Fibroblast of lung (primary cell): Measurements from ENCODE around the gene CCR3. TPM values are rescaled to one million over a fixed set of nuclear protein-coding genes. Genes with fewer than 3 reads are reported as not detected.
A peak's percentile ranks its signal among the peaks of the same experiment; 100 is the strongest.

Source experiments
- DNase-seq, 2 donors: peaks; one replicate each; pipeline versions ENCODE4 v3.0.0 to v3.0.0-alpha.2; 2010; ENCODE audit warnings: low read depth in 2 of 2
- H2AFZ ChIP-seq: 2 replicates; pipeline ENCODE4 v1.5.1; 2012; ENCODE audit warnings: low read length, control low read depth, inconsistent platforms
- H3K27ac ChIP-seq: 2 replicates; pipeline ENCODE4 v1.5.1; 2011; ENCODE audit warnings: low read length, control low read depth; ENCODE audit not compliant: insufficient read depth
- H3K27me3 ChIP-seq: 2 replicates; pipeline ENCODE4 v1.5.1; 2011; ENCODE audit warnings: mild to moderate bottlenecking, low read length; ENCODE audit not compliant: control insufficient read depth, insufficient read depth
- H3K36me3 ChIP-seq: 2 replicates; pipeline ENCODE4 v1.5.1; 2011; ENCODE audit warnings: low read length; ENCODE audit not compliant: control insufficient read depth, insufficient read depth
- H3K4me1 ChIP-seq: 2 replicates; pipeline ENCODE4 v1.5.1; 2011; ENCODE audit warnings: low read length; ENCODE audit not compliant: control insufficient read depth, insufficient read depth; ENCODE audit errors: extremely low read depth
- H3K4me2 ChIP-seq: 2 replicates; pipeline ENCODE4 v1.5.1; 2011; ENCODE audit warnings: low read length, control low read depth; ENCODE audit not compliant: insufficient read depth; ENCODE audit errors: extremely low read depth
- H3K4me3 ChIP-seq, 4 experiments: fragments of 200-600 bp in 1 of 4; sonication (generic) in 1 of 4; replicated peaks in 1 of 4; 2 replicates each; pipeline ENCODE4 v1.5.1; 2011 to 2016; ENCODE audit warnings: low read length in 4 of 4, low read depth in 3 of 4, mild to moderate bottlenecking in 3 of 4, control low read depth in 2 of 4, inconsistent platforms in 1 of 4, mixed read lengths in 1 of 4; ENCODE audit not compliant: insufficient read depth in 1 of 4; ENCODE audit errors: control extremely low read depth in 1 of 4
- H3K79me2 ChIP-seq: 2 replicates; pipeline ENCODE4 v1.5.1; 2012; ENCODE audit warnings: mild to moderate bottlenecking, low read length, inconsistent platforms; ENCODE audit not compliant: control insufficient read depth, insufficient read depth
- H3K9ac ChIP-seq: 2 replicates; pipeline ENCODE4 v1.5.1; 2011; ENCODE audit warnings: mild to moderate bottlenecking, low read length, control low read depth; ENCODE audit not compliant: insufficient read depth
- H3K9me3 ChIP-seq: 2 replicates; pipeline ENCODE4 v1.5.1; 2012; ENCODE audit warnings: low read depth, low read length; ENCODE audit not compliant: control insufficient read depth, insufficient read depth
- H4K20me1 ChIP-seq: 2 replicates; pipeline ENCODE4 v1.5.1; 2011; ENCODE audit warnings: low read length; ENCODE audit not compliant: control insufficient read depth, insufficient read depth; ENCODE audit errors: extremely low read depth
- CTCF ChIP-seq, 2 donors: IDR thresholded peaks in 1 of 2; conservative IDR thresholded peaks in 1 of 2; 1 replicate in 1 of 2; 2 replicates in 1 of 2; pipeline ENCODE4 v1.5.1; 2011 to 2012; ENCODE audit warnings: low read length in 2 of 2, control low read depth in 1 of 2, inconsistent platforms in 1 of 2, low read depth in 1 of 2, mild to moderate bottlenecking in 1 of 2
- EZH2 ChIP-seq: IDR thresholded peaks from 2 replicates; pipeline ENCODE4 v1.5.1; 2012; ENCODE audit warnings: low read length, control low read depth, mild to moderate bottlenecking; ENCODE audit errors: missing control alignments
- polyA plus RNA-seq, 2 donors: library from polyadenylated mRNA; depleted of rRNA in 1 of 2; stranded (reverse) in 1 of 2; unstranded in 1 of 2; fragments of >200 nt; gene quantifications; 2 replicates each; pipeline ENCODE4 v1.2.1, GENCODE V29; 2011 to 2012; ENCODE audit warnings: missing spikeins in 1 of 2
- total RNA-seq: library from RNA; depleted of rRNA; stranded (reverse); fragments of >200 nt; gene quantifications from 2 replicates; pipeline ENCODE4 v1.2.1, GENCODE V29; 2014

The CCR3 gene
- total and polyA plus RNA-seq, 2 donors (not counting 1 experiment from before 2014, with no cell fraction given): 0.16 to 0.17 TPM

GRCh38 chr3:46222435-46223161, 19.7 kb upstream of the CCR3 start:
- Histone ChIP-seq H3K4me3 (no peak overlapping the region), H3K9me3 (no peaks in the 10 kb centered on the region), H3K9ac (no peak overlapping the region), H3K27me3 (peaks cover 5% of the 10 kb centered on the region), H3K4me2 (no peak overlapping the region), H2AFZ (no peak overlapping the region), H3K4me1 (no peaks in the 10 kb centered on the region), H3K36me3 (no peaks in the 10 kb centered on the region), H3K27ac (no peak overlapping the region), H4K20me1 (no peaks in the 10 kb centered on the region), H3K79me2 (no peaks in the 10 kb centered on the region)
- TF ChIP-seq EZH2 (no peak), CTCF (conservative IDR thresholded peaks at IDR 0.05 in 1 of 2, IDR thresholded peaks at IDR 0.05 in 1 of 2; ENCODE audit: low read depth in 1 of 2, low read length in 2 of 2) (no peak)
- DNase-seq: no peak

- Histone ChIP-seq H4K20me1 (no peaks in the 10 kb centered on the region), H3K27me3 (peaks cover 2% of the 10 kb centered on the region)
- peak; percentile 19 to 79 for DNase-seq
Measured at GRCh38 chr3:46228260-46229242, 13.7 kb upstream of the CCR3 start.

More at GRCh38 chr3:46228260-46229242, 13.7 kb upstream of the CCR3 start:
- Histone ChIP-seq H3K27ac (no peak overlapping the region), H3K4me3 (no peak overlapping the region), H2AFZ (no peak overlapping the region), H3K36me3 (no peaks in the 10 kb centered on the region), H3K79me2 (no peaks in the 10 kb centered on the region), H3K9me3 (no peaks in the 10 kb centered on the region), H3K4me2 (peak overlapping the region; percentile 25), H3K9ac (no peak overlapping the region), H3K4me1 (no peaks in the 10 kb centered on the region)
- TF ChIP-seq EZH2: no peak
- TF ChIP-seq CTCF (conservative IDR thresholded peaks at IDR 0.05 in 1 of 2, IDR thresholded peaks at IDR 0.05 in 1 of 2; ENCODE audit: low read depth in 1 of 2, low read length in 2 of 2): no peak
